Measurements from ENCODE around the gene THTPA. TPM values are rescaled to one million over a fixed set of nuclear protein-coding genes. Genes with fewer than 3 reads are reported as not detected.

THTPA gene
- total RNA-seq, 1 experiment from 2014 or later = 20.0 TPM

DNA sequence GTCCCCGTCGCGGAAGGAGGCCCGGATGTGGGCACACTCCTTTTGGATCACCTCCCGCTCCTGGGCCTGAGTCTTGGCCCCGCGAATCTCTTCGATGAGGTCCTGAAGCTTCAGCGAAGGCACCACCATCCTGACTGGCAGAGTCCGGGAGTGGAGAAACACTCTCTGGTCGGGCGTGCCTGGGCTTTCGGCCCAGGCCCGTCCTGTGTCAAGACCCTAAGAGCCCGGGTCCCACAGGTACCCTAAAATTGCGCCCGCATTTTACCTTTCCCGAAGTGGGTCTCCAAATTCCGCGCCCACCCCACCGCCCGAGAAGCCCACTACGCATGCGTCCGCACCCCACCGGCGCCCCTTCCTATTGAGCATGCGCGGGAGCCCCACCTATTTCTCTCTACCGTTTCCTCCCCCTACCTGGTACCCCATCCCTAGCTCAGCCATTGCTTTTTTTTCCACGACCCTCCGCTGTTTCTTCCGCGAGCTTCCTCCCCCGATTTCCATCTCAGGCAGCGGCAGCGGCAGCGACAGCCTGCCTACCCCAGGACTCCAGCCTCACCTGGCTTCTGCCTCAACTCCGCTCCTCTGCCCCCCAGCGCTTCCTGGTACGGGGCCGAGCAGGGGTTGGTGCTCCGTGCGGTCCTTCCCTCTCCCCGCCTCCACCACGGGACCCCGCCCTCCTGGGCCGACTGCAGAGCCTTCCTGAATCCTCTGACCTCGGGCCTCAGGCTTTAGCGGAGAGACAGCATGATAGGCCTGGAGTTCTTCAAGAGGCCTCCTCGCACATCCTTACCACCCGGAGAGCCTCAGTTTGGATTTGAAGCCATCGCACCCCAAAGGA is 11.3 kb downstream of the THTPA start, which contains the start of gene AP1G2 (continued):
- TF ChIP-seq SOX15 (CRISPR knock-in tag; IDR thresholded peaks at IDR 0.05) = no peak
- TF ChIP-seq, protein P1, sequence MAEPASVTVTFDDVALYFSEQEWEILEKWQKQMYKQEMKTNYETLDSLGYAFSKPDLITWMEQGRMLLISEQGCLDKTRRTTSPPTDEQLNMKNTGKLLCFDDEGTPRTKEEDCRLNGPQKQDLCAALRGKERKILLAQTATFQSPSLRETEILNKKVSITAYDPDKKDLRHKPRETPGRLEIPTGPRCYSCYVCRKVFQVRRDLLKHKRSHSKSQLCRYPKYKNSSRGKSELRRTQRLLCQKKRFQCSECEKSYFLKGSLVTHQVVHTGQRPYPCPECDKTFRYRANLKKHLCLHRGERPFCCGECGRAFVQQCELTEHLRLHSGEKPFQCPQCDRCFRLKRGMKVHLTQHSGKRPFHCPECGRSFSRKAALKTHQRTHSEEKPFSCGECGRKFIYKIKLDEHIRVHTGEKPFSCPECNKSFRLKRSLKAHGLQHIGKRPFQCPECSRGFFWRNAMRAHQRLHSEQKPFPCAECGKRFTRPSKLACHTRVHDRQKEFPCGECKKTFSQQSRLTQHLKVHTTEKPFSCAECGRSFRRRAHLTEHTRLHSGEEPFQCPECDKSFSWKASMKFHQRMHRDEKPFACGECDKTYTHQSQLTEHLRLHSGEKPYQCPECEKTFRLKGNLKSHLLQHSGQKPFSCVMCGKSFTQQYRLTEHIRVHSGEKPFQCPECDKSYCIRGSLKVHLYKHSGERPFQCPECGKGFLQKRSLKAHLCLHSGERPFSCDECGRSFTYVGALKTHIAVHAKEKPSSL (CRISPR knock-in tag; conservative IDR thresholded peaks at IDR 0.05) = no peak
- TF ChIP-seq NR1H2 (CRISPR knock-in tag; IDR thresholded peaks at IDR 0.05) = no peak
- TF ChIP-seq, protein P2, sequence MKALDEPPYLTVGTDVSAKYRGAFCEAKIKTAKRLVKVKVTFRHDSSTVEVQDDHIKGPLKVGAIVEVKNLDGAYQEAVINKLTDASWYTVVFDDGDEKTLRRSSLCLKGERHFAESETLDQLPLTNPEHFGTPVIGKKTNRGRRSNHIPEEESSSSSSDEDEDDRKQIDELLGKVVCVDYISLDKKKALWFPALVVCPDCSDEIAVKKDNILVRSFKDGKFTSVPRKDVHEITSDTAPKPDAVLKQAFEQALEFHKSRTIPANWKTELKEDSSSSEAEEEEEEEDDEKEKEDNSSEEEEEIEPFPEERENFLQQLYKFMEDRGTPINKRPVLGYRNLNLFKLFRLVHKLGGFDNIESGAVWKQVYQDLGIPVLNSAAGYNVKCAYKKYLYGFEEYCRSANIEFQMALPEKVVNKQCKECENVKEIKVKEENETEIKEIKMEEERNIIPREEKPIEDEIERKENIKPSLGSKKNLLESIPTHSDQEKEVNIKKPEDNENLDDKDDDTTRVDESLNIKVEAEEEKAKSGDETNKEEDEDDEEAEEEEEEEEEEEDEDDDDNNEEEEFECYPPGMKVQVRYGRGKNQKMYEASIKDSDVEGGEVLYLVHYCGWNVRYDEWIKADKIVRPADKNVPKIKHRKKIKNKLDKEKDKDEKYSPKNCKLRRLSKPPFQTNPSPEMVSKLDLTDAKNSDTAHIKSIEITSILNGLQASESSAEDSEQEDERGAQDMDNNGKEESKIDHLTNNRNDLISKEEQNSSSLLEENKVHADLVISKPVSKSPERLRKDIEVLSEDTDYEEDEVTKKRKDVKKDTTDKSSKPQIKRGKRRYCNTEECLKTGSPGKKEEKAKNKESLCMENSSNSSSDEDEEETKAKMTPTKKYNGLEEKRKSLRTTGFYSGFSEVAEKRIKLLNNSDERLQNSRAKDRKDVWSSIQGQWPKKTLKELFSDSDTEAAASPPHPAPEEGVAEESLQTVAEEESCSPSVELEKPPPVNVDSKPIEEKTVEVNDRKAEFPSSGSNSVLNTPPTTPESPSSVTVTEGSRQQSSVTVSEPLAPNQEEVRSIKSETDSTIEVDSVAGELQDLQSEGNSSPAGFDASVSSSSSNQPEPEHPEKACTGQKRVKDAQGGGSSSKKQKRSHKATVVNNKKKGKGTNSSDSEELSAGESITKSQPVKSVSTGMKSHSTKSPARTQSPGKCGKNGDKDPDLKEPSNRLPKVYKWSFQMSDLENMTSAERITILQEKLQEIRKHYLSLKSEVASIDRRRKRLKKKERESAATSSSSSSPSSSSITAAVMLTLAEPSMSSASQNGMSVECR (CRISPR knock-in tag; IDR thresholded peaks at IDR 0.05; ENCODE audit: borderline replicate concordance) = peak; percentile 77; the same call in 1 of the 2 replicates
- TF ChIP-seq, protein P3, sequence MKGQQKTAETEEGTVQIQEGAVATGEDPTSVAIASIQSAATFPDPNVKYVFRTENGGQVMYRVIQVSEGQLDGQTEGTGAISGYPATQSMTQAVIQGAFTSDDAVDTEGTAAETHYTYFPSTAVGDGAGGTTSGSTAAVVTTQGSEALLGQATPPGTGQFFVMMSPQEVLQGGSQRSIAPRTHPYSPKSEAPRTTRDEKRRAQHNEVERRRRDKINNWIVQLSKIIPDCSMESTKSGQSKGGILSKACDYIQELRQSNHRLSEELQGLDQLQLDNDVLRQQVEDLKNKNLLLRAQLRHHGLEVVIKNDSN (CRISPR knock-in tag; IDR thresholded peaks at IDR 0.05) = no peak; the same call in 1 of the 2 replicates
- TF ChIP-seq, protein P4, sequence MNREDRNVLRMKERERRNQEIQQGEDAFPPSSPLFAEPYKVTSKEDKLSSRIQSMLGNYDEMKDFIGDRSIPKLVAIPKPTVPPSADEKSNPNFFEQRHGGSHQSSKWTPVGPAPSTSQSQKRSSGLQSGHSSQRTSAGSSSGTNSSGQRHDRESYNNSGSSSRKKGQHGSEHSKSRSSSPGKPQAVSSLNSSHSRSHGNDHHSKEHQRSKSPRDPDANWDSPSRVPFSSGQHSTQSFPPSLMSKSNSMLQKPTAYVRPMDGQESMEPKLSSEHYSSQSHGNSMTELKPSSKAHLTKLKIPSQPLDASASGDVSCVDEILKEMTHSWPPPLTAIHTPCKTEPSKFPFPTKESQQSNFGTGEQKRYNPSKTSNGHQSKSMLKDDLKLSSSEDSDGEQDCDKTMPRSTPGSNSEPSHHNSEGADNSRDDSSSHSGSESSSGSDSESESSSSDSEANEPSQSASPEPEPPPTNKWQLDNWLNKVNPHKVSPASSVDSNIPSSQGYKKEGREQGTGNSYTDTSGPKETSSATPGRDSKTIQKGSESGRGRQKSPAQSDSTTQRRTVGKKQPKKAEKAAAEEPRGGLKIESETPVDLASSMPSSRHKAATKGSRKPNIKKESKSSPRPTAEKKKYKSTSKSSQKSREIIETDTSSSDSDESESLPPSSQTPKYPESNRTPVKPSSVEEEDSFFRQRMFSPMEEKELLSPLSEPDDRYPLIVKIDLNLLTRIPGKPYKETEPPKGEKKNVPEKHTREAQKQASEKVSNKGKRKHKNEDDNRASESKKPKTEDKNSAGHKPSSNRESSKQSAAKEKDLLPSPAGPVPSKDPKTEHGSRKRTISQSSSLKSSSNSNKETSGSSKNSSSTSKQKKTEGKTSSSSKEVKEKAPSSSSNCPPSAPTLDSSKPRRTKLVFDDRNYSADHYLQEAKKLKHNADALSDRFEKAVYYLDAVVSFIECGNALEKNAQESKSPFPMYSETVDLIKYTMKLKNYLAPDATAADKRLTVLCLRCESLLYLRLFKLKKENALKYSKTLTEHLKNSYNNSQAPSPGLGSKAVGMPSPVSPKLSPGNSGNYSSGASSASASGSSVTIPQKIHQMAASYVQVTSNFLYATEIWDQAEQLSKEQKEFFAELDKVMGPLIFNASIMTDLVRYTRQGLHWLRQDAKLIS (CRISPR knock-in tag; IDR thresholded peaks at IDR 0.05; ENCODE audit: borderline replicate concordance) = no peak
- TF ChIP-seq, protein P5, sequence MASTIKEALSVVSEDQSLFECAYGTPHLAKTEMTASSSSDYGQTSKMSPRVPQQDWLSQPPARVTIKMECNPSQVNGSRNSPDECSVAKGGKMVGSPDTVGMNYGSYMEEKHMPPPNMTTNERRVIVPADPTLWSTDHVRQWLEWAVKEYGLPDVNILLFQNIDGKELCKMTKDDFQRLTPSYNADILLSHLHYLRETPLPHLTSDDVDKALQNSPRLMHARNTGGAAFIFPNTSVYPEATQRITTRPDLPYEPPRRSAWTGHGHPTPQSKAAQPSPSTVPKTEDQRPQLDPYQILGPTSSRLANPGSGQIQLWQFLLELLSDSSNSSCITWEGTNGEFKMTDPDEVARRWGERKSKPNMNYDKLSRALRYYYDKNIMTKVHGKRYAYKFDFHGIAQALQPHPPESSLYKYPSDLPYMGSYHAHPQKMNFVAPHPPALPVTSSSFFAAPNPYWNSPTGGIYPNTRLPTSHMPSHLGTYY (CRISPR knock-in tag; IDR thresholded peaks at IDR 0.05) = peak; percentile 3; the same call in 1 of the 2 replicates
- no peak for TF ChIP-seq CBFB (CRISPR knock-in tag; IDR thresholded peaks at IDR 0.05; ENCODE audit: low read depth)
- TF ChIP-seq, protein P6, sequence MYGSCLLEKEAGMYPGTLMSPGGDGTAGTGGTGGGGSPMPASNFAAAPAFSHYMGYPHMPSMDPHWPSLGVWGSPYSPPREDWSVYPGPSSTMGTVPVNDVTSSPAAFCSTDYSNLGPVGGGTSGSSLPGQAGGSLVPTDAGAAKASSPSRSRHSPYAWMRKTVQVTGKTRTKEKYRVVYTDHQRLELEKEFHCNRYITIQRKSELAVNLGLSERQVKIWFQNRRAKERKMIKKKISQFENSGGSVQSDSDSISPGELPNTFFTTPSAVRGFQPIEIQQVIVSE (CRISPR knock-in tag; IDR thresholded peaks at IDR 0.05; ENCODE audit: borderline replicate concordance) = no peak
- TF ChIP-seq CREM (CRISPR knock-in tag; IDR thresholded peaks at IDR 0.05) = no peak; the same call in 1 of the 2 replicates
- TF ChIP-seq ZNF423 (CRISPR knock-in tag; IDR thresholded peaks at IDR 0.05) = peak; percentile 84
- no peak for TF ChIP-seq RORB (CRISPR knock-in tag; IDR thresholded peaks at IDR 0.05)
- TF ChIP-seq, protein P7, sequence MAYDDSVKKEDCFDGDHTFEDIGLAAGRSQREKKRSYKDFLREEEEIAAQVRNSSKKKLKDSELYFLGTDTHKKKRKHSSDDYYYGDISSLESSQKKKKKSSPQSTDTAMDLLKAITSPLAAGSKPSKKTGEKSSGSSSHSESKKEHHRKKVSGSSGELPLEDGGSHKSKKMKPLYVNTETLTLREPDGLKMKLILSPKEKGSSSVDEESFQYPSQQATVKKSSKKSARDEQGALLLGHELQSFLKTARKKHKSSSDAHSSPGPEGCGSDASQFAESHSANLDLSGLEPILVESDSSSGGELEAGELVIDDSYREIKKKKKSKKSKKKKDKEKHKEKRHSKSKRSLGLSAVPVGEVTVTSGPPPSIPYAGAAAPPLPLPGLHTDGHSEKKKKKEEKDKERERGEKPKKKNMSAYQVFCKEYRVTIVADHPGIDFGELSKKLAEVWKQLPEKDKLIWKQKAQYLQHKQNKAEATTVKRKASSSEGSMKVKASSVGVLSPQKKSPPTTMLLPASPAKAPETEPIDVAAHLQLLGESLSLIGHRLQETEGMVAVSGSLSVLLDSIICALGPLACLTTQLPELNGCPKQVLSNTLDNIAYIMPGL (CRISPR knock-in tag; IDR thresholded peaks at IDR 0.05) = peak; percentile 37; the same call in 1 of the 2 replicates
- TF ChIP-seq OVOL2 (CRISPR knock-in tag; IDR thresholded peaks at IDR 0.05; ENCODE audit: borderline replicate concordance) = no peak
- TF ChIP-seq, protein P8, sequence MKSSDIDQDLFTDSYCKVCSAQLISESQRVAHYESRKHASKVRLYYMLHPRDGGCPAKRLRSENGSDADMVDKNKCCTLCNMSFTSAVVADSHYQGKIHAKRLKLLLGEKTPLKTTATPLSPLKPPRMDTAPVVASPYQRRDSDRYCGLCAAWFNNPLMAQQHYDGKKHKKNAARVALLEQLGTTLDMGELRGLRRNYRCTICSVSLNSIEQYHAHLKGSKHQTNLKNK (CRISPR knock-in tag; IDR thresholded peaks at IDR 0.05) = no peak
- no peak for TF ChIP-seq NR3C1 (CRISPR knock-in tag; conservative IDR thresholded peaks at IDR 0.05; ENCODE audit: low read depth)
- TF ChIP-seq, protein P9, sequence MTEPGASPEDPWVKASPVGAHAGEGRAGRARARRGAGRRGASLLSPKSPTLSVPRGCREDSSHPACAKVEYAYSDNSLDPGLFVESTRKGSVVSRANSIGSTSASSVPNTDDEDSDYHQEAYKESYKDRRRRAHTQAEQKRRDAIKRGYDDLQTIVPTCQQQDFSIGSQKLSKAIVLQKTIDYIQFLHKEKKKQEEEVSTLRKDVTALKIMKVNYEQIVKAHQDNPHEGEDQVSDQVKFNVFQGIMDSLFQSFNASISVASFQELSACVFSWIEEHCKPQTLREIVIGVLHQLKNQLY (CRISPR knock-in tag; IDR thresholded peaks at IDR 0.05) = no peak
- TF ChIP-seq TP53 (CRISPR knock-in tag; IDR thresholded peaks at IDR 0.05) = no peak
- TF ChIP-seq, protein P10, sequence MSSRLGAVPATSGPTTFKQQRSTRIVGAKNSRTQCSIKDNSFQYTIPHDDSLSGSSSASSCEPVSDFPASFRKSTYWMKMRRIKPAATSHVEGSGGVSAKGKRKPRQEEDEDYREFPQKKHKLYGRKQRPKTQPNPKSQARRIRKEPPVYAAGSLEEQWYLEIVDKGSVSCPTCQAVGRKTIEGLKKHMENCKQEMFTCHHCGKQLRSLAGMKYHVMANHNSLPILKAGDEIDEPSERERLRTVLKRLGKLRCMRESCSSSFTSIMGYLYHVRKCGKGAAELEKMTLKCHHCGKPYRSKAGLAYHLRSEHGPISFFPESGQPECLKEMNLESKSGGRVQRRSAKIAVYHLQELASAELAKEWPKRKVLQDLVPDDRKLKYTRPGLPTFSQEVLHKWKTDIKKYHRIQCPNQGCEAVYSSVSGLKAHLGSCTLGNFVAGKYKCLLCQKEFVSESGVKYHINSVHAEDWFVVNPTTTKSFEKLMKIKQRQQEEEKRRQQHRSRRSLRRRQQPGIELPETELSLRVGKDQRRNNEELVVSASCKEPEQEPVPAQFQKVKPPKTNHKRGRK (CRISPR knock-in tag; IDR thresholded peaks at IDR 0.05; ENCODE audit: borderline replicate concordance) = no peak
